MG63 (cell line): ENCODE measurements around the gene ZSCAN5A. TPM values are rescaled to one million over a fixed set of nuclear protein-coding genes. Genes with fewer than 3 reads are reported as not detected.
"Not testable (repeated sequence)": the region's sequence is repeated elsewhere in the genome, so short reads cannot be mapped to it uniquely, and the experiment has no call there.

Source experiments
- DNase-seq: peaks from one replicate; pipeline ENCODE4 v3.0.0-alpha.2; 2020
- H3K27me3 ChIP-seq: fragments of 250-450 bp; sonication (Bioruptor Pico); 2 replicates; pipeline ENCODE4 v1.5.1; 2020; ENCODE audit warnings: mild to moderate bottlenecking, moderate library complexity
- H3K36me3 ChIP-seq: fragments of 250-450 bp; sonication (Bioruptor Pico); 2 replicates; pipeline ENCODE4 v1.5.1; 2020; ENCODE audit warnings: mild to moderate bottlenecking, moderate library complexity
- H3K4me3 ChIP-seq: fragments of 250-450 bp; sonication (Bioruptor Pico); 2 replicates; pipeline ENCODE4 v1.5.1; 2020; ENCODE audit warnings: mild to moderate bottlenecking, moderate library complexity
- H3K9me3 ChIP-seq: fragments of 250-450 bp; sonication (Bioruptor Pico); 2 replicates; pipeline ENCODE4 v1.5.1; 2020; ENCODE audit warnings: mild to moderate bottlenecking, moderate library complexity
- total RNA-seq: library from RNA; depleted of rRNA; stranded (reverse); fragments of >200 nt; shearing (Covaris generic); gene quantifications from 2 replicates; pipeline ENCODE4 v1.2.3, GENCODE V29; 2014; ENCODE audit warnings: low replicate concordance; rRNA removed

ZSCAN5A gene, protein sequence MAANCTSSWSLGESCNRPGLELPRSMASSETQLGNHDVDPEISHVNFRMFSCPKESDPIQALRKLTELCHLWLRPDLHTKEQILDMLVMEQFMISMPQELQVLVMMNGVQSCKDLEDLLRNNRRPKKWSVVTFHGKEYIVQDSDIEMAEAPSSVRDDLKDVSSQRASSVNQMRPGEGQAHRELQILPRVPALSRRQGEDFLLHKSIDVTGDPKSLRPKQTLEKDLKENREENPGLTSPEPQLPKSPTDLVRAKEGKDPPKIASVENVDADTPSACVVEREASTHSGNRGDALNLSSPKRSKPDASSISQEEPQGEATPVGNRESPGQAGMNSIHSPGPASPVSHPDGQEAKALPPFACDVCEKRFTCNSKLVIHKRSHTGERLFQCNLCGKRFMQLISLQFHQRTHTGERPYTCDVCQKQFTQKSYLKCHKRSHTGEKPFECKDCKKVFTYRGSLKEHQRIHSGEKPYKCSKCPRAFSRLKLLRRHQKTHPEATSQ
- 1.7 and 5.7 TPM in 2 replicates for total RNA-seq

- Histone ChIP-seq H3K9me3 (no peaks in the 10 kb centered on the region), H3K36me3 (peaks cover 15% of the 10 kb centered on the region), H3K4me3 (peak within 1 kb of the TSS; percentile 98), H3K27me3 (peaks cover 2% of the 10 kb centered on the region; the same call in 1 of the 2 replicates)
- DNase-seq = peak; percentile 97
Measured at GRCh38 chr19:56314381-56315076, at the start of gene ZSCAN5A. Gene ZSCAN5A, minus strand, starts transcription at chr19:56314839. Its CDS starts 89,793 bp downstream, at chr19:56225046.

- H3K4me3 ChIP-seq = no peak overlapping the region
- DNase-seq = no peak
- H3K9me3 ChIP-seq = peaks cover 17% of the 10 kb centered on the region
- no peaks in the 10 kb centered on the region for H3K27me3 ChIP-seq
- no peaks in the 10 kb centered on the region for H3K36me3 ChIP-seq
Measured at GRCh38 chr19:56360841-56361240, 46.2 kb upstream of the ZSCAN5A start.

GRCh38 chr19:56356944-56357343, 42.3 kb upstream of the ZSCAN5A start:
- no peaks in the 10 kb centered on the region for H3K36me3 ChIP-seq

GRCh38 chr19:56355517-56355916, 40.9 kb upstream of the ZSCAN5A start:
- DNase-seq = no peak
- no peaks in the 10 kb centered on the region for H3K27me3 ChIP-seq

More at GRCh38 chr19:56356944-56357343, 42.3 kb upstream of the ZSCAN5A start:
- no peak overlapping the region for H3K4me3 ChIP-seq
- peaks cover 19% of the 10 kb centered on the region for H3K9me3 ChIP-seq
- DNase-seq = no peak
- H3K27me3 ChIP-seq = no peaks in the 10 kb centered on the region

GRCh38 chr19:56351208-56351607, 36.6 kb upstream of the ZSCAN5A start:
- peaks cover 2% of the 10 kb centered on the region for H3K9me3 ChIP-seq
- no peaks in the 10 kb centered on the region for H3K27me3 ChIP-seq
- DNase-seq = no peak
- no peaks in the 10 kb centered on the region for H3K36me3 ChIP-seq
- H3K4me3 ChIP-seq = no peak overlapping the region

More at GRCh38 chr19:56355517-56355916, 40.9 kb upstream of the ZSCAN5A start:
- Histone ChIP-seq H3K36me3 (no peaks in the 10 kb centered on the region), H3K4me3 (no peak overlapping the region), H3K9me3 (peaks cover 12% of the 10 kb centered on the region)

- Histone ChIP-seq H3K27me3 (no peaks in the 10 kb centered on the region), H3K36me3 (no peaks in the 10 kb centered on the region), H3K9me3 (peaks cover 2% of the 10 kb centered on the region), H3K4me3 (no peak overlapping the region)
- peak; percentile 12 for DNase-seq
Measured at GRCh38 chr19:56350416-56351045, 35.9 kb upstream of the ZSCAN5A start.

DNA sequence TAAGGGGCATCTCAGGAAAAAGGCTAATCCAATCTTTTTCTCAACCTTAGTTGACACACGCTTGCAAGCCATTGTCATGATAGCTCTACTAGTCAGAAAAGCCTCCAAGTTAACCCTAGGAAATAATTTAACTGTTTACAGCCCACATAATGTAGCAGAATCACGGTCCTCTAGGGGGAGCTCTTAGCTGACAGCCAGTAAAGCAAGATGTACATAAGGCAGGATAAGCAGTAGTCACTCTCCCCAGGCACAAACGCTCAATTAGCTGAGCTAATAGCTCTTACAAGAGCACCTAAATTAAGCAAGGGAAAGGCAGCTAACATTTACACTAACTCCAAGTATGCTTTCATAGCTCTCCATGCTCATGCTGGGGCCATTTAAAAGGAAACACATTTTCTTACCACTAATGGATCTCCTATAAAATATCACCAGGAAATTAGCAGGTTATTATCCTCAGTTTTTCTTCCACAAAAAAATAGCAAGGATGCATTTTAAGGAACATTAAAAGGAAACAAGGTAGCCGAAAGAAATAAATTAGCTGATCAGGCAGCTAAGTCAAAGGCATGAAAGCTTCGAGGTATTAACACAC, 33.7 kb upstream of the ZSCAN5A start:
- no peak overlapping the region for H3K4me3 ChIP-seq
- no peaks in the 10 kb centered on the region for H3K36me3 ChIP-seq
- H3K9me3 ChIP-seq = peaks cover 3% of the 10 kb centered on the region; the same call in 1 of the 2 replicates
- no peak for DNase-seq
- H3K27me3 ChIP-seq = no peaks in the 10 kb centered on the region

DNA sequence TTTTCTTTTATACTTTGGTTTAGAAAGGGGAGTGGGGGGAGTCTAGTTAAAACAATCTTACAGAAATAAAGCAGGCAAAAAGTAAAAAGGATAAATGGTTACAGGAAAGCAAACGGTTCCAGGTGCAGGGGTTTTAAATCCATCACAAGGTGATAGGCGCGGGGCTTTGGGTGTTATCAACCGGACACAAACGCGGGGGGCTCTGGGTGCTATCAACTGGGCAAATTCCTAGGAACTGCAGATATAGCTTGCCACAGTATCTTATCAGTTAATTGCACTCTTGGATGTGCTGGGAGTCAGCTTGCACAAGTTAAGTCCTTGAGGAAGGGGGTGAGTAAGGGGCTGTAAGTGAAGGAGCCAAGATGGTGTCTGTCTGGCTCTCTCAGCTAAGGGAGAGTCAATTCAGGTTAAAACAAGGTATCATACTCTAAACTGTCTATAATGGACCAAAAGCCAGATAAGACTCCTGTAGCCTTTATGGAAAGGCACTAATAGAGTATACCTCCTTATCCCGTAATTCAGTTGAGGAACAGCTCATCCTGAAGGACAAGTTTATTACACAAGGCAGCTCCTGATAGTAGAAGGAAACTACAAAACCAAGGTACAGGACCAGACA, 32.6 kb upstream of the ZSCAN5A start:
- DNase-seq = no peak
- Histone ChIP-seq H3K9me3 (peaks cover 7% of the 10 kb centered on the region; the same call in 1 of the 2 replicates), H3K4me3 (no peak overlapping the region), H3K27me3 (no peaks in the 10 kb centered on the region), H3K36me3 (no peaks in the 10 kb centered on the region)

DNA sequence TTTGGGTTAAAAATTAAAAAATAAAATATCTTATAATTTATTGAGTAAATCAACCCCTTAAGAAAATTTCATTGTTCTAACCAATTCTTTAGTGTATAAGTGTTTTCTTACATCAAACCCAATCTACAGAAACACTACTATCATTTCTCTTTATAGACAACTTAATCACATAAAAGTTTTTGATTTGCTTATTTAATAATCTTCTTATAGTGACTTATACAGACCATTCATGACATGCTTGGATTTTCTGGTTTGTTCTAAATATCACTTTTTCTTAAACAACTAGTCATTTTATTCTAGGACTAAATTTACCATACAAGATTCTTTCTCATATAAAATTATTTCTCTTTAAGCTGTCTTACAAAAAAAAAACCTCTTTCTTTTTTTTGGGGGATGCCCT, 27.3 kb upstream of the ZSCAN5A start:
- Histone ChIP-seq H3K9me3 (peaks cover 12% of the 10 kb centered on the region), H3K36me3 (no peaks in the 10 kb centered on the region), H3K27me3 (no peaks in the 10 kb centered on the region), H3K4me3 (no peak overlapping the region)
- DNase-seq = no peak

DNA sequence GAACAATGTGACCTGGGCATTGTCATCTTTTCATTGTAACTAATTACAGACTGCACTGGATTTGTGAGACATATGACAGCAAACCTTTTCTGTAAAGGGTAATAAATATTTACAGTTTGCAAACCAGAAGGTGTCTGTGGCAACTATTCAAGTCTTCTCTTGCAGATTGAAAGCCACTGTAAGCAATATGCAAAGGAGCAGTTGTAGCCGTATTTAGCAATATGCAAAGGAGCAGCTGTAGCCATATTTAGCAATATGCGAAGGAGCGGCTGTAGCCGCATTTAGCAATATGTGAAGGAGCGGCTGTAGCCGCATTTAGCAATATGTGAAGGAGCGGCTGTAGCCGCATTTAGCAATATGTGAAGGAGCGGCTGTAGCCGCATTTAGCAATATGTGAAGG, 24.4 kb upstream of the ZSCAN5A start:
- H3K9me3 ChIP-seq, H3K36me3 ChIP-seq, H3K27me3 ChIP-seq, H3K4me3 ChIP-seq, DNase-seq: not testable (repeated sequence)

- not testable (repeated sequence) for DNase-seq, H3K27me3 ChIP-seq, H3K36me3 ChIP-seq, H3K9me3 ChIP-seq, H3K4me3 ChIP-seq
Measured at GRCh38 chr19:56337077-56337476, 22.4 kb upstream of the ZSCAN5A start.

DNA sequence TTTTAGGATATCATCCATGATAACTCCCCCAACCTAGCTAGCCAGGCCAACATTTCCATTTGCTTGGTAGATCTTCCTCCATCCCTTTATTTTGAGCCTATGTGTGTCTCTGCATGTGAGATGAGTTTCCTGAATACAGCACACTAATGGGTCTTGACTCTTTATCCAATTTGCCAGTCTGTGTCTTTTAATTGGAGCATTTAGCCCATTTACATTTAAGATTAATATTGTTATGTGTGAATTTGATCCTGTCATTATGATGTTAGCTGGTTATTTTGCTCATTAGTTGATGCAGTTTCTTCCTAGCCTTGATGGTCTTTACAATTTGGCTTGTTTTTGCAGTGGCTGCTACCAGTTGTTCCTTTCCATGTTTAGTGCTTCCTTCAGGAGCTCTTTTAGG, 20.7 kb upstream of the ZSCAN5A start:
- not testable (repeated sequence) for H3K4me3 ChIP-seq, H3K9me3 ChIP-seq, H3K27me3 ChIP-seq, DNase-seq, H3K36me3 ChIP-seq

- H3K4me3 ChIP-seq = no peak overlapping the region
- no peaks in the 10 kb centered on the region for H3K36me3 ChIP-seq
- no peaks in the 10 kb centered on the region for H3K27me3 ChIP-seq
- H3K9me3 ChIP-seq = peaks cover 2% of the 10 kb centered on the region; the same call in 1 of the 2 replicates
- peak; percentile 14 for DNase-seq
Measured at GRCh38 chr19:56333506-56333905, 18.9 kb upstream of the ZSCAN5A start.

- Histone ChIP-seq H3K4me3 (no peak overlapping the region), H3K9me3 (peaks cover 2% of the 10 kb centered on the region; the same call in 1 of the 2 replicates)
- no peak for DNase-seq
Measured at GRCh38 chr19:56332695-56333094, 18.1 kb upstream of the ZSCAN5A start.

DNA sequence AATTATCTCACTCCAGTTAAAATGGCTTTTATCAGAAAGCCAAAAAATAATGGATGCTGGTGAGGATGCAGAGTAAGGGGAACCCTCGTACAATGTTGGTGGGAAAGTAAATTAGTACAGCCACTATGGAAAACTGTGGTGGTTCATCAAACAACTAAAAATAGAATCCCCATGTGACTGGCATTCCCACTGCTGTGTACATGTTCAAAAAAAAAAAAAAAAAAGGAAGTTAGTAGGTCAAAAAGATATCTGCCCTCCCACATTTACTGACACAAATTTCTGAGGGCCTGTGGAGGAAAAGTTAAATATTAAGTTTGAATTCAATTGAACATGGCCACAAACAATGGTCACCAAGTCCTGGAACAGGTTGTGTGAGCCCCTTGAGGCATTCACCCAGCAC, 9.8 kb upstream of the ZSCAN5A start:
- Histone ChIP-seq H3K4me3 (no peak overlapping the region), H3K9me3 (no peaks in the 10 kb centered on the region), H3K36me3 (no peaks in the 10 kb centered on the region), H3K27me3 (no peaks in the 10 kb centered on the region; the same call in none of the 2 replicates)
- DNase-seq = no peak

More at GRCh38 chr19:56332695-56333094, 18.1 kb upstream of the ZSCAN5A start:
- Histone ChIP-seq H3K36me3 (no peaks in the 10 kb centered on the region), H3K27me3 (no peaks in the 10 kb centered on the region)

DNA sequence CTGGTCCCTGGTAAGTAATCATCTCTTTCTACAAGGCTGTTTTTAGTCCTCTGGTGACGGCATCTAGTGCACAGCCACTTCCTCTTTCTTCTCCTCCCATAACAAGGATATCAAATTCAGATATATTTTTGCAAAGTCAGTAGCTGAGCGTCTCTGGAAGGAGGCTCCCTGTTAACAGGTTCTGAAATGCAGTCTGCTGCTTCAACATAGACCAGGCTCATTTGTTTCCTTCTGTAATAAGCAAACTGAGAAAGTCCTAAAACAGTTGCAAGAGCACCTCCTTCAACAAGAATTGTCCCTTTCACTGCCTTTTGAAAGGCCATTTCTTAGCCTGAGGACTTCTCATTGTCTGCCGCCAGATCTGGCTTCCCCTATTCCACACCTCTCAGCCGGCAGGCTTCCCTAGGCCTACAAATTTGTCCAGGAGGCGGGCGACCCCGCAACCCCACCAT, 7.4 kb upstream of the ZSCAN5A start:
- Histone ChIP-seq H3K4me3 (no peak overlapping the region), H3K9me3 (no peaks in the 10 kb centered on the region), H3K27me3 (peaks cover 2% of the 10 kb centered on the region), H3K36me3 (no peaks in the 10 kb centered on the region)
- DNase-seq = no peak
